Stomach (tissue), 9 donors: ENCODE data around the gene GABRP. TPM values are rescaled to one million over a fixed set of nuclear protein-coding genes. Genes with fewer than 3 reads are reported as not detected.
A peak's percentile ranks its signal among the peaks of the same experiment; 100 is the strongest.

Experiments used
- DNase-seq, 2 donors: peaks; one replicate each; pipeline versions ENCODE4 v3.0.0 to v3.0.0-alpha.2; 2013 to 2019
- H3K27ac ChIP-seq, 5 donors: fragments of 200-600 bp in 4 of 5; sonication (generic) in 4 of 5; one replicate each; pipeline ENCODE4 v1.5.1; 2013 to 2019; ENCODE audit warnings: mild to moderate bottlenecking in 1 of 5, moderate library complexity in 1 of 5
- H3K27me3 ChIP-seq, 3 donors: fragments of 200-600 bp; sonication (generic); one replicate each; pipeline ENCODE4 v1.5.1; 2017 to 2019; ENCODE audit warnings: mixed run types in 1 of 3
- H3K36me3 ChIP-seq, 4 donors: fragments of 200-600 bp; sonication (generic); 1 replicate in 3 of 4; 2 replicates in 1 of 4; pipeline ENCODE4 v1.5.1; 2016 to 2019
- H3K4me1 ChIP-seq, 4 donors: fragments of 200-600 bp; sonication (generic); one replicate each; pipeline ENCODE4 v1.5.1; 2016 to 2019
- H3K4me3 ChIP-seq, 4 donors: fragments of 200-600 bp; sonication (generic) in 3 of 4; one replicate each; pipeline ENCODE4 v1.5.1; 2016 to 2019; ENCODE audit warnings: mild to moderate bottlenecking in 1 of 4
- H3K9me3 ChIP-seq, 4 donors: fragments of 200-600 bp; sonication (generic); one replicate each; pipeline ENCODE4 v1.5.1; 2016 to 2019
- CTCF ChIP-seq, 7 experiments: fragments of 450-650 bp in 4 of 7; fragments of 200-600 bp in 3 of 7; sonication (generic) in 3 of 7; IDR thresholded peaks; one replicate each; pipeline ENCODE4 v1.5.1; 2016 to 2019; ENCODE audit warnings: antibody characterized with exemption in 7 of 7, control low read depth in 2 of 7, mild to moderate bottlenecking in 1 of 7
- EP300 ChIP-seq: sonication (generic); formaldehyde crosslinking; IDR thresholded peaks from one replicate; pipeline ENCODE4 v1.6.1; 2017; ENCODE audit warnings: antibody characterized with exemption
- POLR2A ChIP-seq, 4 donors: fragments of 450-650 bp; IDR thresholded peaks; one replicate each; pipeline ENCODE4 v1.6.1; 2016; ENCODE audit warnings: antibody characterized with exemption in 4 of 4, control low read depth in 2 of 4, mild to moderate bottlenecking in 1 of 4, moderate library complexity in 1 of 4
- POLR2AphosphoS5 ChIP-seq, 3 donors: sonication (generic); formaldehyde crosslinking; IDR thresholded peaks; one replicate each; pipeline ENCODE4 v1.6.1; 2016; ENCODE audit warnings: antibody characterized with exemption in 3 of 3
- WGBS, 5 donors: extraction: QIAGEN DNeasy Blood & Tissue Kit in 3 of 5; methylation state at CpG; one replicate each; pipeline versions ENCODE4 v1.1.5 to v1.1.7; 2013 to 2018; 5-methylcytosine and 5-hydroxymethylcytosine counted together
- intact Hi-C: fragments of 100-400 bp; cut with DNase I; formaldehyde crosslinking; loops from one replicate; pipeline ENCODE4 v1.15.1; 2023; ENCODE audit warnings: low total_unique reads
- polyA plus RNA-seq, 3 donors: library from polyadenylated mRNA; stranded (reverse); fragments of 200-250 nt; gene quantifications; one replicate each; pipeline ENCODE4 v1.2.3, GENCODE V29; 2013
- total RNA-seq, 5 donors: library from RNA; depleted of rRNA; stranded (reverse); fragments of >200 nt; gene quantifications; one replicate each; pipeline versions ENCODE4 v1.1.0 to v1.2.3, GENCODE V29; 2014 to 2016
- donor health status: healthy with polysubstance abuse.
- donor health status: Bipolar disorder and iron deficiency.
- donor health status: healthy.

Gene GABRP
- total and polyA plus RNA-seq, 8 donors, result under 0.01 to 31.7 (median 1.0) TPM; not detected in 2

- Histone ChIP-seq H3K27ac (no peak overlapping the region), H3K27me3 (no peaks in the 10 kb centered on the region), H3K9me3 (no peaks in the 10 kb centered on the region), H3K4me1 (peaks cover 0 to 5% (median 2%) of the 10 kb centered on the region in 4 donors), H3K4me3 (no peak overlapping the region), H3K36me3 (no peaks in the 10 kb centered on the region)
- no peak for DNase-seq
- intact Hi-C loops, result loop anchor here (2.0 kb wide), 1 partner anchor 44 kb away; no protein-coding TSS in a partner anchor
- TF ChIP-seq POLR2AphosphoS5 (IDR thresholded peaks at IDR 0.05) (no peak), CTCF (IDR thresholded peaks at IDR 0.05) (no peak), EP300 (no peak), POLR2A (IDR thresholded peaks at IDR 0.05) (no peak)
- 65 to 73% (median 70%) methylated on average over 11 of the region's 11 CpGs for WGBS, 5 donors
Observed at GRCh38 chr5:170788626-170789304, 5.2 kb downstream of the GABRP start.

GRCh38 chr5:170791325-170791954 lies 7.9 kb downstream of the GABRP start:
- WGBS, 5 donors, result 35 to 41% (median 36%) methylated on average over 7 of the region's 7 CpGs
- no peak for TF ChIP-seq POLR2A (IDR thresholded peaks at IDR 0.05)
- TF ChIP-seq POLR2AphosphoS5 (IDR thresholded peaks at IDR 0.05), result peak in 1 of 3 donors; percentile 33
- peak in 4 of 7 experiments; percentile 34 to 86 (median 51) for TF ChIP-seq CTCF (IDR thresholded peaks at IDR 0.05)
- no peak for TF ChIP-seq EP300
- intact Hi-C loops, result no loop called here
- H3K9me3 ChIP-seq, result no peaks in the 10 kb centered on the region
- peak; percentile 86 to 90 for DNase-seq
- no peak overlapping the region for H3K4me3 ChIP-seq
- H3K27me3 ChIP-seq, result no peaks in the 10 kb centered on the region
- no peak overlapping the region for H3K27ac ChIP-seq
- no peaks in the 10 kb centered on the region for H3K36me3 ChIP-seq
- H3K4me1 ChIP-seq, result peaks cover 0 to 3% (median 0%) of the 10 kb centered on the region in 4 donors

GRCh38 chr5:170792878-170793277 lies 9.4 kb downstream of the GABRP start:
- no peaks in the 10 kb centered on the region for H3K36me3 ChIP-seq
- no peak for DNase-seq
- peaks cover 0 to 3% (median 0%) of the 10 kb centered on the region in 4 donors for H3K4me1 ChIP-seq
- 81 to 90% (median 85%) methylated on average over 8 of the region's 8 CpGs for WGBS, 5 donors
- intact Hi-C loops, result no loop called here
- no peaks in the 10 kb centered on the region for H3K9me3 ChIP-seq
- H3K27ac ChIP-seq, result no peak overlapping the region
- H3K4me3 ChIP-seq, result no peak overlapping the region
- H3K27me3 ChIP-seq, result no peaks in the 10 kb centered on the region
- TF ChIP-seq EP300 (no peak), CTCF (IDR thresholded peaks at IDR 0.05) (no peak), POLR2A (IDR thresholded peaks at IDR 0.05) (no peak), POLR2AphosphoS5 (IDR thresholded peaks at IDR 0.05) (no peak)

GRCh38 chr5:170795154-170795553 lies 11.6 kb downstream of the GABRP start:
- intact Hi-C loops, result no loop called here
- DNase-seq, result no peak
- Histone ChIP-seq H3K4me1 (peaks cover 0 to 3% (median 0%) of the 10 kb centered on the region in 4 donors), H3K27me3 (no peaks in the 10 kb centered on the region), H3K4me3 (no peak overlapping the region), H3K9me3 (no peaks in the 10 kb centered on the region), H3K36me3 (no peaks in the 10 kb centered on the region), H3K27ac (no peak overlapping the region)
- WGBS, 5 donors, result 94 to 98% (median 96%) methylated on average over 10 of the region's 10 CpGs
- TF ChIP-seq POLR2AphosphoS5 (IDR thresholded peaks at IDR 0.05), result no peak
- no peak for TF ChIP-seq POLR2A (IDR thresholded peaks at IDR 0.05)
- TF ChIP-seq EP300, result no peak
- TF ChIP-seq CTCF (IDR thresholded peaks at IDR 0.05), result no peak
